H1 (cell line): ENCODE measurements around the gene GGT5. TPM values are rescaled to one million over a fixed set of nuclear protein-coding genes. Genes with fewer than 3 reads are reported as not detected.

ENCODE experiments used
- CTCF ChIA-PET: fragments of 300-600 bp; sonication (Branson Sonifier 250); formaldehyde crosslinking; loops from one replicate; lab custom pipeline; 2021; ENCODE audit not compliant: partially characterized antibody; lab: Charles Lee
- POLR2A ChIA-PET: fragments of 300-600 bp; sonication (Branson Sonifier 250); formaldehyde crosslinking; loops from one replicate; lab custom pipeline; 2021; ENCODE audit warnings: inconsistent platforms; ENCODE audit not compliant: partially characterized antibody; lab: Charles Lee
- DNase-seq, 2 experiments: peaks; one replicate each; pipeline versions ENCODE4 v3.0.0 to v3.0.0-alpha.2; 2010 to 2022; ENCODE audit warnings: low spot score in 2 of 2, low read depth in 1 of 2, mixed read lengths in 1 of 2
- FAIRE-seq: peaks from 2 replicates; lab custom pipeline; 2011; peaks lifted over from hg19 to GRCh38; lab: Jason Lieb, UNC
- H2AFZ ChIP-seq: 2 replicates; pipeline ENCODE4 v1.8.1; 2012; ENCODE audit warnings: low read length, inconsistent platforms
- H2AK5ac ChIP-seq: 2 replicates; pipeline ENCODE4 v1.6.1; 2013; ENCODE audit warnings: low read depth, low read length
- H2BK120ac ChIP-seq: replicated peaks from 2 replicates; pipeline ENCODE3; 2013; ENCODE audit warnings: low read depth, low read length, inconsistent platforms
- H2BK12ac ChIP-seq: 2 replicates; pipeline ENCODE4 v1.6.1; 2013; ENCODE audit warnings: low read depth, low read length
- H2BK15ac ChIP-seq: 2 replicates; pipeline ENCODE4 v1.6.1; 2013; ENCODE audit warnings: low read length
- H2BK20ac ChIP-seq: 2 replicates; pipeline ENCODE4 v1.6.1; 2013; ENCODE audit warnings: low read length
- H2BK5ac ChIP-seq: 2 replicates; pipeline ENCODE4 v1.6.1; 2013; ENCODE audit warnings: low read depth, low read length
- H3K14ac ChIP-seq: 2 replicates; pipeline ENCODE4 v1.6.1; 2013; ENCODE audit warnings: inconsistent platforms; ENCODE audit not compliant: insufficient read length
- H3K18ac ChIP-seq: 2 replicates; pipeline ENCODE4 v1.6.1; 2013; ENCODE audit warnings: low read length; ENCODE audit errors: extremely low read depth
- H3K23ac ChIP-seq: 2 replicates; pipeline ENCODE4 v1.6.1; 2013; ENCODE audit warnings: inconsistent platforms; ENCODE audit not compliant: insufficient read length
- H3K23me2 ChIP-seq: 2 replicates; pipeline ENCODE4 v1.6.1; 2013; ENCODE audit warnings: low read depth, low read length
- H3K27ac ChIP-seq: 2 replicates; pipeline ENCODE4 v1.6.1; 2011; ENCODE audit warnings: low read depth, low read length, inconsistent platforms
- H3K27me3 ChIP-seq, 4 experiments: replicated peaks in 1 of 4; 1 replicate in 1 of 4; 2 replicates in 3 of 4; pipeline versions ENCODE4 v1.6.1 to v1.8.1; 2011 to 2013; ENCODE audit warnings: low read length in 3 of 4, mild to moderate bottlenecking in 3 of 4, inconsistent platforms in 2 of 4, mixed read lengths in 2 of 4, moderate library complexity in 1 of 4; ENCODE audit not compliant: control insufficient read depth in 3 of 4, insufficient read depth in 3 of 4; ENCODE audit errors: extremely low read depth in 1 of 4
- H3K36me3 ChIP-seq, 4 experiments: 2 replicates each; pipeline versions ENCODE4 v1.6.1 to v1.8.1; 2011 to 2013; ENCODE audit warnings: mild to moderate bottlenecking in 4 of 4, low read length in 3 of 4, moderate library complexity in 2 of 4, control low read depth in 1 of 4, inconsistent platforms in 1 of 4; ENCODE audit not compliant: insufficient read depth in 4 of 4, control insufficient read depth in 2 of 4
- H3K4ac ChIP-seq: replicated peaks from 2 replicates; pipeline ENCODE3; 2013; ENCODE audit warnings: low read length, low read depth, mixed read lengths, inconsistent platforms; ENCODE audit not compliant: insufficient read length
- H3K4me1 ChIP-seq, 4 experiments: replicated peaks in 1 of 4; 1 replicate in 1 of 4; 2 replicates in 3 of 4; pipeline versions ENCODE4 v1.6.1 to v1.8.1; 2011 to 2013; ENCODE audit warnings: low read length in 3 of 4, inconsistent platforms in 2 of 4, mixed read lengths in 1 of 4; ENCODE audit not compliant: insufficient read depth in 4 of 4, control insufficient read depth in 3 of 4
- H3K4me2 ChIP-seq, 2 experiments: 2 replicates each; pipeline versions ENCODE4 v1.6.1 to v1.8.1; 2011 to 2013; ENCODE audit warnings: low read depth in 2 of 2, low read length in 2 of 2, control low read depth in 1 of 2, inconsistent platforms in 1 of 2, mild to moderate bottlenecking in 1 of 2; ENCODE audit not compliant: insufficient read depth in 1 of 2
- H3K4me3 ChIP-seq, 4 experiments: fragments of 200-600, 300-600 bp in 1 of 4; sonication (generic), shearing (Covaris generic), sonication (Bioruptor Twin) in 1 of 4; 2 replicates each; pipeline versions ENCODE4 v1.5.1 to v1.8.1; 2011 to 2016; ENCODE audit warnings: low read length in 4 of 4, low read depth in 3 of 4, control low read depth in 2 of 4, inconsistent platforms in 2 of 4, mild to moderate bottlenecking in 2 of 4, mixed read lengths in 1 of 4, moderate library complexity in 1 of 4; ENCODE audit not compliant: insufficient read depth in 2 of 4; ENCODE audit errors: extremely low read depth in 1 of 4
- H3K56ac ChIP-seq: replicated peaks from 2 replicates; pipeline ENCODE3; 2013; ENCODE audit warnings: low read depth, mild to moderate bottlenecking, mixed read lengths, low read length, inconsistent platforms; ENCODE audit not compliant: insufficient read length
- H3K79me1 ChIP-seq: 2 replicates; pipeline ENCODE4 v1.6.1; 2013; ENCODE audit warnings: low read depth, low read length, control low read depth
- H3K79me2 ChIP-seq, 2 experiments: 2 replicates each; pipeline versions ENCODE4 v1.6.1 to v1.8.1; 2012 to 2013; ENCODE audit warnings: low read length in 2 of 2, mild to moderate bottlenecking in 2 of 2, inconsistent platforms in 1 of 2; ENCODE audit not compliant: insufficient read depth in 2 of 2, control insufficient read depth in 1 of 2
- H3K9ac ChIP-seq, 4 experiments: replicated peaks in 1 of 4; 1 replicate in 1 of 4; 2 replicates in 3 of 4; pipeline versions ENCODE4 v1.6.1 to v1.8.1; 2011 to 2013; ENCODE audit warnings: low read depth in 3 of 4, low read length in 3 of 4, control low read depth in 2 of 4, mild to moderate bottlenecking in 2 of 4, moderate library complexity in 2 of 4, inconsistent platforms in 1 of 4; ENCODE audit errors: extremely low read depth in 1 of 4
- H3K9me3 ChIP-seq, 2 experiments: 2 replicates each; pipeline versions ENCODE4 v1.6.1 to v1.8.1; 2012 to 2013; ENCODE audit warnings: mild to moderate bottlenecking in 2 of 2, moderate library complexity in 2 of 2, control low read depth in 1 of 2, inconsistent platforms in 1 of 2, low read depth in 1 of 2, low read length in 1 of 2, mixed read lengths in 1 of 2; ENCODE audit not compliant: insufficient read depth in 2 of 2
- H4K20me1 ChIP-seq, 2 experiments: replicated peaks in 1 of 2; 2 replicates each; pipeline versions ENCODE3 to v1.8.1; 2011 to 2013; ENCODE audit warnings: inconsistent platforms in 2 of 2, low read length in 2 of 2, mild to moderate bottlenecking in 1 of 2; ENCODE audit not compliant: insufficient read depth in 2 of 2, control insufficient read depth in 1 of 2
- H4K5ac ChIP-seq: 2 replicates; pipeline ENCODE4 v1.6.1; 2013; ENCODE audit warnings: low read length, low read depth, mixed read lengths, inconsistent platforms; ENCODE audit not compliant: insufficient read length
- H4K8ac ChIP-seq: 2 replicates; pipeline ENCODE4 v1.8.0; 2013; ENCODE audit warnings: mild to moderate bottlenecking, moderate library complexity, low read length, inconsistent platforms; ENCODE audit not compliant: insufficient read depth; ENCODE audit errors: extremely low read depth
- H4K91ac ChIP-seq: replicated peaks from 2 replicates; pipeline ENCODE3; 2013; ENCODE audit warnings: low read length, mixed read lengths, inconsistent platforms; ENCODE audit not compliant: insufficient read length
- MAFK ChIP-seq: IDR thresholded peaks from 2 replicates; pipeline ENCODE4 v1.6.1; 2012; ENCODE audit warnings: low read depth, mild to moderate bottlenecking, improper control_type of control experiment, low read length
- MAX ChIP-seq: IDR thresholded peaks from 2 replicates; pipeline ENCODE4 v1.6.1; 2012; ENCODE audit warnings: inconsistent platforms
- POU5F1 ChIP-seq: IDR thresholded peaks from 2 replicates; pipeline ENCODE4 v1.6.1; 2011; ENCODE audit warnings: low read depth, mild to moderate bottlenecking, low read length, moderate library complexity
- RXRA ChIP-seq: IDR thresholded peaks from 2 replicates; pipeline ENCODE4 v1.6.1; 2011; ENCODE audit warnings: low read depth, mild to moderate bottlenecking, low read length, moderate library complexity; ENCODE audit not compliant: insufficient read depth
- whole genome bisulfite sequencing, 2 experiments: shearing (Covaris generic) in 1 of 2; methylation state at CpG; one replicate each; pipeline versions ENCODE4 v1.1.6 to v1.1.7; 2013 to 2015; ENCODE audit warnings: low lambda C conversion rate in 2 of 2, mixed read lengths in 2 of 2, inconsistent platforms in 1 of 2, low coverage in 1 of 2, missing lambda C conversion rate in 1 of 2; ENCODE audit not compliant: insufficient replicate concordance in 2 of 2, insufficient coverage in 1 of 2, insufficient read length in 1 of 2; ENCODE audit errors: extremely low coverage in 1 of 2, missing lambda C conversion rate in 1 of 2; 5-methylcytosine and 5-hydroxymethylcytosine counted together
- polyA plus RNA-seq, 7 experiments: library from polyadenylated mRNA; depleted of rRNA in 3 of 7; stranded (reverse) in 5 of 7; unstranded in 2 of 7; fragments of >200 nt in 5 of 7; fragments of 200-250 nt in 2 of 7; gene quantifications; 1 replicate in 5 of 7; 2 replicates in 1 of 7; 4 replicates in 1 of 7; pipeline versions ENCODE4 v1.2.1 to v1.2.3, GENCODE V29; 2011 to 2013; ENCODE audit warnings: missing spikeins in 2 of 7, mixed read lengths in 2 of 7
- total RNA-seq: library from RNA; stranded (reverse); fragmentation: NEBNext Ultra II Directional; extraction: Animal tissue kit (Norgen Biotek cat#: 25700); gene quantifications from 2 replicates; pipeline ENCODE4 v1.2.1, GENCODE V29; 2021

Gene GGT5
- total and polyA plus RNA-seq, 2 of the 8 experiments (the other 6 are each of a cell fraction or from before 2014, with no cell fraction given) = 0.05 TPM; not detected in 1

- no peak overlapping the region for H2BK15ac ChIP-seq
- H4K91ac ChIP-seq = no peak overlapping the region
- H4K20me1 ChIP-seq = no peaks in the 10 kb centered on the region
- H2AFZ ChIP-seq = no peak overlapping the region
- FAIRE-seq = no peak
- ChIA-PET POLR2A (no interaction called here), CTCF (interaction anchor here (1.0 to 2.2 kb wide), 7 partner anchors 8 to 36 kb away, joined by 3 to 8 read pairs (median 4); no protein-coding TSS in a partner anchor)
- no peak overlapping the region for H3K4me3 ChIP-seq
- no peak for DNase-seq
- H3K27ac ChIP-seq = no peak overlapping the region
- H2AK5ac ChIP-seq = no peak overlapping the region
- H3K79me1 ChIP-seq = no peaks in the 10 kb centered on the region
- H3K4me2 ChIP-seq = no peak overlapping the region
- H3K79me2 ChIP-seq = no peaks in the 10 kb centered on the region
- H3K4me1 ChIP-seq = peaks cover 0 to 4% (median 3%) of the 10 kb centered on the region in 4 experiments; a peak in 3 of 7 replicates
- H3K9ac ChIP-seq = no peak overlapping the region
- no peak overlapping the region for H4K5ac ChIP-seq
- H3K23ac ChIP-seq = no peak overlapping the region
- no peak overlapping the region for H4K8ac ChIP-seq
- WGBS, 2 experiments = 90% methylated on average over 10 of the region's 14 CpGs; no CpG with 5 or more reads in 1 of the 2 experiments
- no peaks in the 10 kb centered on the region for H3K27me3 ChIP-seq
- H3K9me3 ChIP-seq = no peaks in the 10 kb centered on the region
- no peak overlapping the region for H3K18ac ChIP-seq
- no peak overlapping the region for H2BK5ac ChIP-seq
- H3K36me3 ChIP-seq = no peaks in the 10 kb centered on the region
- H2BK120ac ChIP-seq = no peak overlapping the region
- H3K14ac ChIP-seq = no peak overlapping the region
- H2BK12ac ChIP-seq = no peak overlapping the region
- H2BK20ac ChIP-seq = no peak overlapping the region
- H3K56ac ChIP-seq = no peak overlapping the region
- TF ChIP-seq MAFK = no peak
- TF ChIP-seq RXRA = no peak
- no peak for TF ChIP-seq POU5F1
- TF ChIP-seq MAX = no peak
- no peaks in the 10 kb centered on the region for H3K23me2 ChIP-seq
- no peak overlapping the region for H3K4ac ChIP-seq
These were observed 18.9 kb downstream of the GGT5 start for GRCh38 chr22:24225951-24226350.
